Esophagus muscularis mucosa (tissue), 4 donors: ENCODE measurements around the gene TAS1R3. TPM values are rescaled to one million over a fixed set of nuclear protein-coding genes. Genes with fewer than 3 reads are reported as not detected.

Experiments used
- DNase-seq: peaks from one replicate; pipeline ENCODE4 v3.0.0-alpha.2; 2017; ENCODE audit errors: extremely low spot score
- H3K27ac ChIP-seq, 4 donors: fragments of 200-600 bp; sonication (generic); replicated peaks in 1 of 4; 1 replicate in 3 of 4; 2 replicates in 1 of 4; pipeline ENCODE4 v1.5.1; 2016 to 2019; ENCODE audit warnings: mild to moderate bottlenecking in 1 of 4
- H3K27me3 ChIP-seq, 4 donors: fragments of 200-600 bp; sonication (generic); one replicate each; pipeline versions ENCODE4 v1.5.1 to v1.6.0; 2016 to 2019
- H3K36me3 ChIP-seq, 4 donors: fragments of 200-600 bp; sonication (generic); one replicate each; pipeline ENCODE4 v1.5.1; 2016 to 2019
- H3K4me1 ChIP-seq, 4 donors: fragments of 200-600 bp; sonication (generic); one replicate each; pipeline ENCODE4 v1.5.1; 2016 to 2019
- H3K4me3 ChIP-seq, 4 donors: fragments of 200-600 bp; sonication (generic); 1 replicate in 2 of 4; 2 replicates in 2 of 4; pipeline ENCODE4 v1.5.1; 2016 to 2019; ENCODE audit warnings: mild to moderate bottlenecking in 4 of 4, moderate library complexity in 1 of 4
- H3K9me3 ChIP-seq, 4 donors: fragments of 200-600 bp; sonication (generic); 1 replicate in 3 of 4; 2 replicates in 1 of 4; pipeline ENCODE4 v1.5.1; 2016 to 2019
- EP300 ChIP-seq: sonication (generic); formaldehyde crosslinking; IDR thresholded peaks from one replicate; pipeline ENCODE4 v1.6.1; 2017; ENCODE audit warnings: antibody characterized with exemption
- POLR2A ChIP-seq: fragments of 450-650 bp; IDR thresholded peaks from one replicate; pipeline ENCODE4 v1.6.1; 2017; ENCODE audit warnings: antibody characterized with exemption, moderate library complexity, mild to moderate bottlenecking, low read depth
- POLR2AphosphoS5 ChIP-seq, 2 donors: sonication (generic); formaldehyde crosslinking; IDR thresholded peaks; one replicate each; pipeline ENCODE4 v1.6.1; 2017; ENCODE audit warnings: antibody characterized with exemption in 2 of 2
- WGBS: methylation state at CpG from one replicate; pipeline ENCODE4 v1.1.5; 2018; 5-methylcytosine and 5-hydroxymethylcytosine counted together
- intact Hi-C: fragments of 100-400 bp; cut with DNase I; formaldehyde crosslinking; loops from one replicate; pipeline ENCODE4 v1.15.1; 2023
- total RNA-seq, 4 donors: library from RNA; depleted of rRNA; stranded (reverse); fragments of >200 nt; gene quantifications; one replicate each; pipeline versions ENCODE4 v1.1.0 to v1.2.1, GENCODE V29; 2016
- TF ChIP-seq, protein P1 (sequence below), 3 experiments: fragments of 200-600 bp in 2 of 3; fragments of 450-650 bp in 1 of 3; sonication (generic) in 2 of 3; IDR thresholded peaks; one replicate each; pipeline ENCODE4 v1.5.1; 2017 to 2019; ENCODE audit warnings: antibody characterized with exemption in 3 of 3, mild to moderate bottlenecking in 2 of 3, moderate library complexity in 1 of 3

TAS1R3 gene
- total RNA-seq, 4 donors from 2014 or later = 0.17 to 0.32 TPM; not detected in 2

DNA sequence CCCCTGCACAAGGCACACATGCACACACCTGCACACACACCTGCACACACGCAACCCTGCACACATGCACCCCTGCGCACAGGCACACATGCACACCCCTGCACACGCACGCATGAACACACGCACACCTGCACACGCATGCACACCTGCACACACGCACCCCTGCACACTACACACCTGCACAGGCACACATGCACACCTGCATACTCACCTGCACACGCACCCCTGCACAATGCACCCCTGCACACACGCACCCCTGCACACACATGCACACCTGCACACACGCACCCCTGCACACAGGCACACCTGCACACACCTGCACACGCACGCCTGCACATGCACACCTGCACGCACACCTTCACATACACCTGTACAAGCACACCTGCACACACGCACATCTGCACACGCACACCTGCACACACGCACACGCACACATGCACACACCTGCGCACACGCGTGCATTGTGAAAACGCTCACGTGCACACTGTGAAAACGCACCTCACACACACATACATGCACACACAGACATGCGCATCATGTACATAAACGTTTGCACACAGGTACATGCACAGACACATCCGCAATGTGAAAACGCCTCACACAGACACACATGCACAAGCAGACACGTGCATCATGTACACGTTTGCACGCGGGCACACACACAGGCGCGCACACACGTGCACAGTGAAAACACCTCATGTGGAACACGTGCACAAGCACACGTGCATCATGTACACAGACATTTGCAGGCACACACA lies 9.9 kb downstream of the TAS1R3 start:
- TF ChIP-seq POLR2AphosphoS5 (IDR thresholded peaks at IDR 0.05) = no peak
- TF ChIP-seq, protein P1, sequence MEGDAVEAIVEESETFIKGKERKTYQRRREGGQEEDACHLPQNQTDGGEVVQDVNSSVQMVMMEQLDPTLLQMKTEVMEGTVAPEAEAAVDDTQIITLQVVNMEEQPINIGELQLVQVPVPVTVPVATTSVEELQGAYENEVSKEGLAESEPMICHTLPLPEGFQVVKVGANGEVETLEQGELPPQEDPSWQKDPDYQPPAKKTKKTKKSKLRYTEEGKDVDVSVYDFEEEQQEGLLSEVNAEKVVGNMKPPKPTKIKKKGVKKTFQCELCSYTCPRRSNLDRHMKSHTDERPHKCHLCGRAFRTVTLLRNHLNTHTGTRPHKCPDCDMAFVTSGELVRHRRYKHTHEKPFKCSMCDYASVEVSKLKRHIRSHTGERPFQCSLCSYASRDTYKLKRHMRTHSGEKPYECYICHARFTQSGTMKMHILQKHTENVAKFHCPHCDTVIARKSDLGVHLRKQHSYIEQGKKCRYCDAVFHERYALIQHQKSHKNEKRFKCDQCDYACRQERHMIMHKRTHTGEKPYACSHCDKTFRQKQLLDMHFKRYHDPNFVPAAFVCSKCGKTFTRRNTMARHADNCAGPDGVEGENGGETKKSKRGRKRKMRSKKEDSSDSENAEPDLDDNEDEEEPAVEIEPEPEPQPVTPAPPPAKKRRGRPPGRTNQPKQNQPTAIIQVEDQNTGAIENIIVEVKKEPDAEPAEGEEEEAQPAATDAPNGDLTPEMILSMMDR (IDR thresholded peaks at IDR 0.05) = no peak
- TF ChIP-seq EP300 = no peak
- TF ChIP-seq POLR2A = no peak
- DNase-seq = no peak
- no peaks in the 10 kb centered on the region for H3K9me3 ChIP-seq
- intact Hi-C loops = no loop called here
- H3K4me3 ChIP-seq = no peak overlapping the region
- 91% methylated on average over 36 of the region's 36 CpGs for WGBS
- H3K4me1 ChIP-seq = peaks cover 16 to 27% (median 20%) of the 10 kb centered on the region in 4 donors
- peaks cover 27 to 67% (median 63%) of the 10 kb centered on the region in 4 donors for H3K36me3 ChIP-seq
- no peaks in the 10 kb centered on the region for H3K27me3 ChIP-seq
- H3K27ac ChIP-seq = no peak overlapping the region

DNA sequence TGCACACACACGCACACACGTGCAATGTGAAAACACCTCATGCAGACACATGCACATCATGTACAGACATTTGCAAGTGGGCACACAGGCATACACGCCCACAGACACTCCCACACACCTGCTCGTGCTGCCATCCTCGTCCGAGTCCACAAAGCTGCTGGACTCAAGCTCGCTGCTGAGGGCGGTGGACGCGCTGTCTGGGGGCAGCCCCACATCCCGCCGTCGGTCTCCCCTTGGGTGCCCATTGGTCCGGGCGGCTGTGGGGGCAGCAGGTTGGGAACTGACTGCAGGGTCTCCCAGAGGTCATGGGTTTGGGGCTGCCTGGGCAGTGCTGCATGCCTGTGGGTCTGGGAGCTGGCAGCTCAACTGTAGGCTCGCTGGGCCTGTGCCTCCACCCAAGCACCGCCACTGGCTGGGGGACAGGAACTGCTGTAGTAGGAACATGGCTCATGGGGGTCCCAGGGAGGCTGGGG lies 10.5 kb downstream of the TAS1R3 start:
- intact Hi-C loops = no loop called here
- DNase-seq = no peak
- no peak for TF ChIP-seq POLR2A
- TF ChIP-seq, protein P1 (IDR thresholded peaks at IDR 0.05) = no peak
- no peak for TF ChIP-seq POLR2AphosphoS5 (IDR thresholded peaks at IDR 0.05)
- Histone ChIP-seq H3K4me1 (peaks cover 22 to 34% (median 26%) of the 10 kb centered on the region in 4 donors), H3K9me3 (no peaks in the 10 kb centered on the region), H3K27ac (no peak overlapping the region), H3K27me3 (no peaks in the 10 kb centered on the region), H3K36me3 (peaks cover 27 to 61% (median 57%) of the 10 kb centered on the region in 4 donors), H3K4me3 (no peak overlapping the region)
- WGBS = 79% methylated on average over 6 of the region's 17 CpGs

DNA sequence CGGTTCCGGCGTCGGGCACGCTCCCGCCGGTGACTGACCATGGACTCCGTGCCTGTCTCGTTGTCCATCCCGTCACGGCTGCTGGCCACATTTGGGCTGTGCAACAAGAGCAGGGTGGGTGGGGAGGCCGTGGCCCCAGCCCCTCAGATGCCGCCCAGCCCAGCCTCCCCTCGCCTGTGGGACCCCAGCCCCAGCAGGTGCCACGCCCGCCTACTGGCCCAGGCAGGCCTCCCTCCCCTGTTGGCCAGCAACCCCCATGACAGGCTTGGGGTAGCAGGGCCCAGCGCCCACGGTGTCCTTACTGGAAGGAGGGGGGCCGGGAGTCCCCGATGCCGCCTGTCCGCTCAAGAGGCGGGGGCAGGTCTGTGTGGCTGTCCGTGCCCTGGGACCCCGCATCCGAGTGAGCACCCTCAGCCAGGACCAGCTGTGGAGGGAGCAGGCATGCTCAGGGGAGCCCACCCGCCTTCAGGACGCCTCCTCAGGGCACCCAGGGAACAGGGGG lies 11.0 kb downstream of the TAS1R3 start:
- no peak for TF ChIP-seq POLR2A
- no peak for TF ChIP-seq POLR2AphosphoS5 (IDR thresholded peaks at IDR 0.05)
- TF ChIP-seq, protein P1 (IDR thresholded peaks at IDR 0.05) = no peak
- no peak for TF ChIP-seq EP300
- Histone ChIP-seq H3K4me1 (peaks cover 27 to 39% (median 31%) of the 10 kb centered on the region in 4 donors), H3K36me3 (peaks cover 27 to 56% (median 51%) of the 10 kb centered on the region in 4 donors), H3K4me3 (no peak overlapping the region), H3K9me3 (no peaks in the 10 kb centered on the region), H3K27ac (no peak overlapping the region), H3K27me3 (no peaks in the 10 kb centered on the region)
- WGBS = 98% methylated on average over 15 of the region's 28 CpGs
- DNase-seq = no peak
- intact Hi-C loops = no loop called here

DNA sequence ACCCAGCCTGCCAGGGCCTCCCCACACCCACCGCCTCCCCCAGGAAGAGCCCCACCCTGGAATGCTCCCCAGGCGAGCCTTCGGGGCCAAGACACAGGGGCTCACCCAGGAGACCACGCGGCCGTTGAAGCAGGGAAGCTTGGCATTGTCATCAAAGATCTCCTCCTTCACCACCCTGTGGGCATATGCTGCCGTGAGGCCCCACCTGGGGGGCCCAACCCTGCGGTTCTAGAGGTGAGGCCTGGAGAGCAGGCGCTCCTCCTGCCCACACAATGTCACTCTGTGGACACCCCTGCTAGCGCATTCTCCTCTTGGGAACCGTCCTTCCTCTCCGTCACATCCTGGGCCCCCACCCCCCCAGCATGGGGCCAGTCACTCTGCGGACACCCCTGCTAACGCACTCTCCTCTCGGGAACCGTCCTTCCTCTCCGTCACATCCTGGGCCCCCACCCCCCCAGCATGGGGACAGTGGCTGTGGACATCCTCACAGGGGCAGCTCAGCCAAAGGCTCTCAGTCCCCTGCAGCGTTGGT lies 11.6 kb downstream of the TAS1R3 start:
- peaks cover 32 to 44% (median 36%) of the 10 kb centered on the region in 4 donors for H3K4me1 ChIP-seq
- TF ChIP-seq POLR2AphosphoS5 (IDR thresholded peaks at IDR 0.05) (no peak), POLR2A (no peak), EP300 (no peak)
- TF ChIP-seq, protein P1 (IDR thresholded peaks at IDR 0.05) = no peak
- intact Hi-C loops = no loop called here

More for the DNA sequence above, 11.6 kb downstream of the TAS1R3 start:
- 93% methylated on average over 11 of the region's 18 CpGs for WGBS
- no peaks in the 10 kb centered on the region for H3K27me3 ChIP-seq
- H3K27ac ChIP-seq = no peak overlapping the region
- H3K9me3 ChIP-seq = no peaks in the 10 kb centered on the region
- H3K4me3 ChIP-seq = no peak overlapping the region
- peaks cover 27 to 50% (median 46%) of the 10 kb centered on the region in 4 donors for H3K36me3 ChIP-seq
- no peak for DNase-seq
